ENCODE data around the gene SELENOH.

Gene SELENOH

GRCh38 chr11:57792060-57792541 is 50.8 kb downstream of the SELENOH start:
- no peak for TF ChIP-seq CTCF (IDR thresholded peaks at IDR 0.05; ENCODE audit: low read depth, low read length)
- DNase-seq (ENCODE audit: extremely low read depth, low read depth) = no peak

- TF ChIP-seq CTCF (IDR thresholded peaks at IDR 0.05; ENCODE audit: low read depth, low read length) = no peak
- DNase-seq (ENCODE audit: extremely low read depth, low read depth) = no peak
These were observed 51.6 kb downstream of the SELENOH start for GRCh38 chr11:57792870-57793269.
